ENCODE data around the gene CYBC1. TPM values are rescaled to one million over a fixed set of nuclear protein-coding genes. Genes with fewer than 3 reads are reported as not detected.

The CYBC1 gene
- total and polyA plus RNA-seq, 2 donors (not counting 1 experiment from before 2014, with no cell fraction given): 328 to 569 TPM

DNA sequence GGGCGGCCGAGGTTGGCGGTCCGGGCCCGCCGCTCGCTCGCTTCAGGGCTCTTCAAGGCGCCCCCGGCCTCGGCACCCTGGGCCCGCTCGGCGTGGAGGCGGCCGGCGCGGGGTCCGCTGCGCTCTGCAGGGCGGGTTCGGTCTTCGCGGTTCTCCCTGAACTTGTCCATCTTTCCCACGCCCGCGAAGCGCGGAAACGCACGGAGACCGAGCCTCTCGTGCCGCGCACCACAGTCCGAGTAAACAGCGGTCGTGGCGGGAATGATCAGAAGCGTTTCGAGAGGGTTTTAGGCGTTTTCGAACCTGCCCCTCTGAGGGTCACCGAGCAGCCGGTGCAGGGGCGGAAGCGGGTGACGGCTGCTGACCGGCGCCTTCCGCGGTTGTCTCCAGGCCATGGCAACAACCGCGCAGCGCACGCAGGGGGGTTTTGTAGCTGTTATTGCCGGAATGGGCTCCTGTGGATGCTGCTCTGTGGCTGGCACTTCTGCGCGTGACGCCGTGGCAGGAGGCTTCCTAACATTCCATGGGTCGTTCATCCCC lies 8.4 kb upstream of the CYBC1 start:
- peaks cover 53% of the 10 kb centered on the region for H3K79me2 ChIP-seq (ENCODE audit: control insufficient read depth, insufficient read depth, low read length)
- ATAC-seq (ENCODE audit: low read depth): no peak

More for the DNA sequence above, 8.4 kb upstream of the CYBC1 start:
- Histone ChIP-seq H3K4me2 (replicated peaks; ENCODE audit: low read depth, low read length, poor library complexity, severe bottlenecking) (peak overlapping the region; percentile 82), H2AFZ (ENCODE audit: insufficient read depth, low read depth, low read length, poor library complexity, severe bottlenecking) (peak overlapping the region; percentile 68), H3K36me3 (replicated peaks in 1 of 2; ENCODE audit: control extremely low read depth in 1 of 2, control insufficient read depth in 1 of 2, extremely low read depth in 1 of 2, insufficient read depth in 2 of 2, low read length in 1 of 2) (peaks cover 4 to 31% of the 10 kb centered on the region in 2 experiments), H4K20me1 (ENCODE audit: control insufficient read depth, insufficient read depth, low read length, poor library complexity, severe bottlenecking) (peaks cover 29% of the 10 kb centered on the region), H3K27ac (ENCODE audit: low read length in 2 of 2) (peak overlapping the region in 1 of 2 donors; percentile 99), H3K27me3 (replicated peaks in 1 of 4; ENCODE audit: control extremely low read depth in 1 of 4, control insufficient read depth in 3 of 4, insufficient read depth in 4 of 4, low read length in 3 of 4) (no peaks in the 10 kb centered on the region), H3K9me3 (ENCODE audit: control extremely low read depth in 1 of 3, control insufficient read depth in 2 of 3, insufficient read depth in 1 of 3, low read length in 2 of 3) (peaks cover 0 to 3% (median 0%) of the 10 kb centered on the region in 3 donors), H3K9ac (ENCODE audit: low read length) (peak overlapping the region; percentile 97), H3K4me3 (ENCODE audit: control extremely low read depth in 1 of 5, extremely low read depth in 1 of 5, insufficient read depth in 1 of 5, low read depth in 2 of 5, low read length in 4 of 5) (peak overlapping the region; percentile 53 to 82 (median 74)), H3K4me1 (ENCODE audit: control insufficient read depth in 2 of 2, insufficient read depth in 2 of 2, low read length in 2 of 2) (peaks cover 13 to 19% of the 10 kb centered on the region in 2 donors)
- H3K4me1 Mint-ChIP-seq: peaks cover 19% of the 10 kb centered on the region
- peak overlapping the region; percentile 81 for H3K4me3 Mint-ChIP-seq
- no peaks in the 10 kb centered on the region for H3K27me3 Mint-ChIP-seq
- POLR2A ChIA-PET: interaction anchor here (0.6 to 2.9 kb wide), 2 partner anchors 10 to 17 kb away, joined by 3 to 24 read pairs; no protein-coding TSS in a partner anchor
- TF ChIP-seq, protein P1, sequence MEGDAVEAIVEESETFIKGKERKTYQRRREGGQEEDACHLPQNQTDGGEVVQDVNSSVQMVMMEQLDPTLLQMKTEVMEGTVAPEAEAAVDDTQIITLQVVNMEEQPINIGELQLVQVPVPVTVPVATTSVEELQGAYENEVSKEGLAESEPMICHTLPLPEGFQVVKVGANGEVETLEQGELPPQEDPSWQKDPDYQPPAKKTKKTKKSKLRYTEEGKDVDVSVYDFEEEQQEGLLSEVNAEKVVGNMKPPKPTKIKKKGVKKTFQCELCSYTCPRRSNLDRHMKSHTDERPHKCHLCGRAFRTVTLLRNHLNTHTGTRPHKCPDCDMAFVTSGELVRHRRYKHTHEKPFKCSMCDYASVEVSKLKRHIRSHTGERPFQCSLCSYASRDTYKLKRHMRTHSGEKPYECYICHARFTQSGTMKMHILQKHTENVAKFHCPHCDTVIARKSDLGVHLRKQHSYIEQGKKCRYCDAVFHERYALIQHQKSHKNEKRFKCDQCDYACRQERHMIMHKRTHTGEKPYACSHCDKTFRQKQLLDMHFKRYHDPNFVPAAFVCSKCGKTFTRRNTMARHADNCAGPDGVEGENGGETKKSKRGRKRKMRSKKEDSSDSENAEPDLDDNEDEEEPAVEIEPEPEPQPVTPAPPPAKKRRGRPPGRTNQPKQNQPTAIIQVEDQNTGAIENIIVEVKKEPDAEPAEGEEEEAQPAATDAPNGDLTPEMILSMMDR (IDR thresholded peaks at IDR 0.05): no peak
- TF ChIP-seq EZH2 (IDR thresholded peaks at IDR 0.05; ENCODE audit: borderline replicate concordance, insufficient read depth, low read depth, low read length, poor library complexity, severe bottlenecking): no peak
- DNase-seq: peak; percentile 55
- peak overlapping the region; percentile 89 for H3K27ac Mint-ChIP-seq
- no peaks in the 10 kb centered on the region for H3K9me3 Mint-ChIP-seq (ENCODE audit: insufficient read depth)
- WGBS (ENCODE audit: insufficient coverage): under 1% methylated on average over 62 of the region's 62 CpGs
- CTCF ChIA-PET: no interaction called here
- intact Hi-C loops (cut with micrococcal nuclease): loop anchor here (1.0 to 5.0 kb wide), 8 partner anchors 9 to 293 kb away; partner anchors contain the start of genes CYBC1, FN3KRP, FOXK2 and HEXD

Data from B cell (primary cell).